D721Med (cell line): ENCODE data around the gene PGM1.

Experiments
- DNase-seq: peaks from one replicate; pipeline ENCODE4 v3.0.0; 2011; ENCODE audit warnings: low spot score; ENCODE audit not compliant: insufficient read length
- FAIRE-seq: peaks from 2 replicates; lab custom pipeline; 2011; peaks lifted over from hg19 to GRCh38; lab: Jason Lieb, UNC
- TF ChIP-seq, protein P1 (sequence below): IDR thresholded peaks from 2 replicates; pipeline ENCODE4 v1.5.1; 2012; ENCODE audit warnings: mild to moderate bottlenecking, control low read depth; ENCODE audit not compliant: insufficient read depth; ENCODE audit errors: missing control alignments

Gene PGM1

DNA sequence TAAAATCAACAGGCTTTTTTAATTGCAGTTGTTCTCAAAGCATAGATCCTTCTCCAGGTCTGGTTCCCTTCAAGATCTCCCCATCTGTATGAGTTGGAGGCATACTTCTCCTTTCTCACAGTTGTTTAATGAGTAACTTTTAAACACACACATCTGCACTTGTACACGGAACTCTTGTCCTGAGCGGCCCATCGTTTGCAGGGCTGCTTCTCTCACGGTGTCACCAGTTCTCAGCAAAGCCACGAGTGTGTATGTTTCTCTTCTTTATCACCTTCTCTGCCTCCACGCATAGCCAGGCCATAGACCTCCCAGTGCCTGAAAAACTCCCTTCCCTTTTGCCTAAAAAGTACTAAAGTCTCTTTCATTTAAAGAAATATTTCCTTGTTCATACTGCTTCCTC lies 111.9 kb downstream of the PGM1 start:
- DNase-seq (no peak), FAIRE-seq (no peak)
- TF ChIP-seq, protein P1, sequence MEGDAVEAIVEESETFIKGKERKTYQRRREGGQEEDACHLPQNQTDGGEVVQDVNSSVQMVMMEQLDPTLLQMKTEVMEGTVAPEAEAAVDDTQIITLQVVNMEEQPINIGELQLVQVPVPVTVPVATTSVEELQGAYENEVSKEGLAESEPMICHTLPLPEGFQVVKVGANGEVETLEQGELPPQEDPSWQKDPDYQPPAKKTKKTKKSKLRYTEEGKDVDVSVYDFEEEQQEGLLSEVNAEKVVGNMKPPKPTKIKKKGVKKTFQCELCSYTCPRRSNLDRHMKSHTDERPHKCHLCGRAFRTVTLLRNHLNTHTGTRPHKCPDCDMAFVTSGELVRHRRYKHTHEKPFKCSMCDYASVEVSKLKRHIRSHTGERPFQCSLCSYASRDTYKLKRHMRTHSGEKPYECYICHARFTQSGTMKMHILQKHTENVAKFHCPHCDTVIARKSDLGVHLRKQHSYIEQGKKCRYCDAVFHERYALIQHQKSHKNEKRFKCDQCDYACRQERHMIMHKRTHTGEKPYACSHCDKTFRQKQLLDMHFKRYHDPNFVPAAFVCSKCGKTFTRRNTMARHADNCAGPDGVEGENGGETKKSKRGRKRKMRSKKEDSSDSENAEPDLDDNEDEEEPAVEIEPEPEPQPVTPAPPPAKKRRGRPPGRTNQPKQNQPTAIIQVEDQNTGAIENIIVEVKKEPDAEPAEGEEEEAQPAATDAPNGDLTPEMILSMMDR = no peak

DNA sequence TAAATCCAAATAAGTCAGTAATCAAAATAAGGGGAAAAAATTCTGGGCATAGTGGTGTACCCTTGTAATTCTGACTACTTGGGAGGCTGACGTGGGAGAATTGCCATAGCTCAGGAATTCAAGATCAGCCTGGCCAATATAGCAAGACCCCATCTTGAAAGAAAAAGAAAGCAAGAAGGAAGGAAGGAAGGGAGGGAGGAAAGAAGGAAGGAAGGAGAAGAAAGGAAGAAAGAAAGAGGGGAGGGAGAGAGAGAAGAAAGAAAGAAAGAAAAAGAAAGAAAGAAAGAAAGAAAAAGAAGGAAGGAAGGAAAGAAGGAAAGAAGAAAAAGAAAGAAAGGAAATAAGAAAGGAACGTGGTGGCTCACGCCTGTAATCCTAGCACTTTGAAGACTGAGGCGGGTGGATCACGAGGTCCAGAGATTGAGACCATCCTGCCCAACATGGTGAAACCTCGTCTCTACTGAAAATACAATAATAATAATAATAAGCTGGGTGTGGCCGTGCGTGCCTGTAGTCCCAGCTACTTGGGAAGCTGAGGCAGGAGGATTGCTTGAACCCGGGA lies 116.1 kb downstream of the PGM1 start:
- TF ChIP-seq, protein P1 = no peak
- DNase-seq (no peak), FAIRE-seq (no peak)
